SK-N-MC (cell line): ENCODE measurements around the gene SMIM15.

Source experiments
- EZH2 ChIP-seq: fragments of 200-600 bp; sonication (generic); IDR thresholded peaks from one replicate; pipeline ENCODE4 v1.6.1; 2017; ENCODE audit warnings: antibody characterized with exemption
- FOXP2 ChIP-seq: optimal IDR thresholded peaks from 2 replicates; pipeline ENCODE3; 2011; ENCODE audit warnings: mild to moderate bottlenecking, moderate library complexity; ENCODE audit not compliant: insufficient read depth; ENCODE audit errors: extremely low read length, control extremely low read depth
- POLR2AphosphoS5 ChIP-seq: IDR thresholded peaks from 2 replicates; pipeline ENCODE4 v1.6.1; 2012; ENCODE audit warnings: mild to moderate bottlenecking, low read depth, low read length, borderline replicate concordance

DNA sequence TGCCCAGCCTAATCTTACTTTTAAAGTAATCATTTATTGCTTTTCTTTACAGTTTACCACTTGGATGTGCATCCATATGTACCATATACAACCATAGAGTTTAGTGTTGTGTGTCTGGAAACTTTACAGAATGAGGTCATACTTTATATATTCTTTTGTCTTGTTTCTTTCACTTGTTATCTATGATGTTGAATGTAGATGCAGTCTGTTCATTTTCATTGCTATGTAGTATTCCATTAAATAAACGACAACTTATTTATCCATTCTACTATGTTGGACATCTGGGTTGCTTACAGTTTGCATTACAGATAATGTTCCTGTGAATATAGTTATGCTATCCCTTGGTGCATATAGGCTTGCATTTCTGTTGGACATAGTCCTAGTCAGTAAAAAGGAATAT is 21.3 kb upstream of the SMIM15 start:
- TF ChIP-seq FOXP2 = no peak
- no peak for TF ChIP-seq EZH2
- TF ChIP-seq POLR2AphosphoS5 = no peak
